Esophagus squamous epithelium (tissue), 5 donors: ENCODE results near the gene ZNF440. TPM values are rescaled to one million over a fixed set of nuclear protein-coding genes. Genes with fewer than 3 reads are reported as not detected.
"Not testable (repeated sequence)": the region's sequence is repeated elsewhere in the genome, so short reads cannot be mapped to it uniquely, and the experiment has no call there.

ENCODE experiments used
- DNase-seq: peaks from one replicate; lab custom pipeline; 2025; lab: John Stamatoyannopoulos, UW
- H3K27ac ChIP-seq, 4 donors: fragments of 200-600 bp; sonication (generic); one replicate each; pipeline ENCODE4 v1.5.1; 2016 to 2019; ENCODE audit warnings: mild to moderate bottlenecking in 1 of 4
- H3K27me3 ChIP-seq, 4 donors: fragments of 200-600 bp; sonication (generic); 1 replicate in 3 of 4; 2 replicates in 1 of 4; pipeline versions ENCODE4 v1.5.1 to v1.6.0; 2017 to 2021; ENCODE audit warnings: antibody characterized with exemption in 1 of 4
- H3K36me3 ChIP-seq, 3 donors: fragments of 200-600 bp; sonication (generic); one replicate each; pipeline ENCODE4 v1.5.1; 2016 to 2019
- H3K4me1 ChIP-seq, 3 donors: fragments of 200-600 bp; sonication (generic); one replicate each; pipeline ENCODE4 v1.5.1; 2017 to 2019
- H3K4me3 ChIP-seq, 4 donors: fragments of 200-600 bp; sonication (generic); 1 replicate in 3 of 4; 2 replicates in 1 of 4; pipeline ENCODE4 v1.5.1; 2016 to 2019; ENCODE audit warnings: mild to moderate bottlenecking in 2 of 4, moderate library complexity in 1 of 4
- H3K9me3 ChIP-seq, 3 donors: fragments of 200-600 bp; sonication (generic); one replicate each; pipeline ENCODE4 v1.5.1; 2016 to 2019
- POLR2A ChIP-seq, 4 donors: fragments of 450-650 bp; IDR thresholded peaks; one replicate each; pipeline ENCODE4 v1.6.1; 2017; ENCODE audit warnings: antibody characterized with exemption in 4 of 4, mild to moderate bottlenecking in 4 of 4, moderate library complexity in 3 of 4
- WGBS, 2 donors: methylation state at CpG; one replicate each; pipeline ENCODE4 v1.1.5; 2018; 5-methylcytosine and 5-hydroxymethylcytosine counted together
- intact Hi-C: fragments of 100-400 bp; cut with DNase I; formaldehyde crosslinking; loops from one replicate; pipeline ENCODE4 v1.15.0; 2022
- total RNA-seq, 4 donors: library from RNA; depleted of rRNA; stranded (reverse); fragments of >200 nt; gene quantifications; one replicate each; pipeline ENCODE4 v1.1.0, GENCODE V29; 2016
- TF ChIP-seq, protein P1 (sequence below), 6 experiments: fragments of 450-650 bp in 4 of 6; fragments of 200-600 bp in 2 of 6; sonication (generic) in 2 of 6; IDR thresholded peaks; one replicate each; pipeline ENCODE4 v1.5.1; 2016 to 2019; ENCODE audit warnings: antibody characterized with exemption in 6 of 6, mild to moderate bottlenecking in 4 of 6, moderate library complexity in 4 of 6
- donor health status: DM: yes; HTN: yes; CAD: no.

The ZNF440 gene
- total RNA-seq, 4 donors from 2014 or later = 16.1 to 22.2 (median 19.2) TPM

DNA sequence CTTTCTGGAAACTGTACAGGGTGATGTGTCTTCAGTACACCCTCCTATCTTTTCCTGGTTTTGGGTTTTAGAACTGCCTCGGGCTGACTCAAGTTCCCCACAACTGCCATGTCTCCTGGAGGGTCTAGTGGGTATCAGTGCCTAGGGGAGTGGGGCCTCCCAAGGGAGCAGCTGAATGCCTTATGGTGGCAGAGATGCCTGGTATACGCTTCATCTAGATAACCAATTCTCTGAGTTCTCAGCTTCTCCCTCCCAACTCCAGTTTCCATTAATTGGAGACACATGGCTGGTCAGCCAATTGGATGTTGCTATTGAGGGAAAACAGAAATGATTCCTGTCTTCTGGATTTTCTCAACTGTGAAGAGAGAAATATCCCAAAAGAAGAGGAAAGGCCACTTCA lies 47.2 kb downstream of the ZNF440 start:
- peaks cover 0 to 13% (median 0%) of the 10 kb centered on the region in 3 donors for H3K36me3 ChIP-seq
- no peak for DNase-seq

DNA sequence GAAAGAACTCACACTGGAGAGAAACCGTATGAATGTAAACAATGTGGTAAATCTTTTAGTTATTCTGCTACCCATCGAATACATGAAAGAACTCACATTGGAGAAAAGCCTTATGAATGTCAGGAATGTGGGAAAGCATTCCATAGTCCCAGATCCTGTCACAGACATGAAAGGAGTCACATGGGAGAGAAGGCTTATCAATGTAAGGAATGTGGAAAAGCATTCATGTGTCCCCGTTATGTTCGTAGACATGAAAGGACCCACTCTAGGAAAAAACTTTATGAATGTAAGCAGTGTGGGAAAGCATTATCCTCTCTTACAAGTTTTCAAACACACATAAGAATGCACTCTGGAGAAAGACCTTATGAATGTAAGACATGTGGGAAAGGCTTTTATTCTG lies 53.7 kb downstream of the ZNF440 start:
- DNase-seq, H3K4me3 ChIP-seq, intact Hi-C loops, H3K27me3 ChIP-seq, H3K27ac ChIP-seq, H3K4me1 ChIP-seq: not testable (repeated sequence)
- peaks cover 0 to 90% (median 56%) of the 10 kb centered on the region in 3 donors for H3K9me3 ChIP-seq
- WGBS, 2 donors = 87 to 93% methylated on average over 4 of the region's 4 CpGs
- peaks cover 3 to 42% (median 5%) of the 10 kb centered on the region in 3 donors for H3K36me3 ChIP-seq

More for the DNA sequence above, 47.2 kb downstream of the ZNF440 start:
- Histone ChIP-seq H3K9me3 (peaks cover 0 to 77% (median 23%) of the 10 kb centered on the region in 3 donors), H3K4me3 (no peak overlapping the region), H3K27me3 (no peaks in the 10 kb centered on the region), H3K27ac (no peak overlapping the region), H3K4me1 (peaks cover 0 to 2% (median 0%) of the 10 kb centered on the region in 3 donors)
- WGBS, 2 donors = 93% methylated on average over 2 of the region's 2 CpGs
- TF ChIP-seq, protein P1, sequence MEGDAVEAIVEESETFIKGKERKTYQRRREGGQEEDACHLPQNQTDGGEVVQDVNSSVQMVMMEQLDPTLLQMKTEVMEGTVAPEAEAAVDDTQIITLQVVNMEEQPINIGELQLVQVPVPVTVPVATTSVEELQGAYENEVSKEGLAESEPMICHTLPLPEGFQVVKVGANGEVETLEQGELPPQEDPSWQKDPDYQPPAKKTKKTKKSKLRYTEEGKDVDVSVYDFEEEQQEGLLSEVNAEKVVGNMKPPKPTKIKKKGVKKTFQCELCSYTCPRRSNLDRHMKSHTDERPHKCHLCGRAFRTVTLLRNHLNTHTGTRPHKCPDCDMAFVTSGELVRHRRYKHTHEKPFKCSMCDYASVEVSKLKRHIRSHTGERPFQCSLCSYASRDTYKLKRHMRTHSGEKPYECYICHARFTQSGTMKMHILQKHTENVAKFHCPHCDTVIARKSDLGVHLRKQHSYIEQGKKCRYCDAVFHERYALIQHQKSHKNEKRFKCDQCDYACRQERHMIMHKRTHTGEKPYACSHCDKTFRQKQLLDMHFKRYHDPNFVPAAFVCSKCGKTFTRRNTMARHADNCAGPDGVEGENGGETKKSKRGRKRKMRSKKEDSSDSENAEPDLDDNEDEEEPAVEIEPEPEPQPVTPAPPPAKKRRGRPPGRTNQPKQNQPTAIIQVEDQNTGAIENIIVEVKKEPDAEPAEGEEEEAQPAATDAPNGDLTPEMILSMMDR (IDR thresholded peaks at IDR 0.05) = no peak
- TF ChIP-seq POLR2A (IDR thresholded peaks at IDR 0.05) = no peak
- intact Hi-C loops = no loop called here

DNA sequence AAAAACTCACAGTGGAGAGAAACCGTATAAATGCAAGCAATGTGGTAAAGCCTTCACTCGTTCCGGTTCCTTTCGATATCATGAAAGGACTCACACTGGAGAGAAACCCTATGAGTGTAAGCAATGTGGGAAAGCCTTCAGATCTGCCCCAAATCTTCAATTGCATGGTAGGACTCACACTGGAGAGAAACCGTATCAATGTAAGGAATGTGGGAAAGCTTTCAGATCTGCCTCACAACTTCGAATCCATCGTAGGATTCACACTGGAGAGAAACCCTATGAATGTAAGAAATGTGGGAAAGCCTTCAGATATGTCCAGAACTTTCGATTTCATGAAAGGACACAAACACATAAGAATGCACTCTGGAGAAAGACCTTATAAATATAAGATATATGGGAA lies 54.1 kb downstream of the ZNF440 start:
- Histone ChIP-seq H3K27me3 (no peaks in the 10 kb centered on the region), H3K9me3 (peaks cover 0 to 90% (median 56%) of the 10 kb centered on the region in 3 donors), H3K36me3 (peaks cover 3 to 42% (median 5%) of the 10 kb centered on the region in 3 donors), H3K4me1 (no peaks in the 10 kb centered on the region), H3K27ac (no peak overlapping the region), H3K4me3 (no peak overlapping the region)
- 87 to 91% methylated on average over 8 of the region's 8 CpGs for WGBS, 2 donors
- TF ChIP-seq POLR2A (IDR thresholded peaks at IDR 0.05) = no peak
- TF ChIP-seq, protein P1 (IDR thresholded peaks at IDR 0.05) = no peak
- no peak for DNase-seq
- intact Hi-C loops = no loop called here

DNA sequence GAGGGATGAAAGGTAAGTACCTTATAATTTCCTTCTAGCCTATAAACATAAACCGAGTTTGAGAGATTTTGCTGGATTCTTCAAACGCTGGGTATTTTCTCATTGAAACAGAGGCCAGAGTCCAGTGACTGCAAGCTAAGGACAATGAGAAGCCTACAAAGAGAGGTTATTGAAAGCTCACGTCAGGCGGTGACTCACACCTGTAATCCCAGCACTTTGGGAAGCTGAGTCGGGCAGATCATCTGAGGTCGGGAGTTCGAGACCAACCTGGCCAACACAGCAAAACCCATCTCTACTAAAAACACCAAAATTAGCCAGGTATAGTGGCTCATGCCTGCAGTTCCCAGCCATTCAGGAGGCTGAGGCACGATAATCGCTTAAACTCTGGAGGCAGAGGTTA lies 58.6 kb downstream of the ZNF440 start:
- Histone ChIP-seq H3K36me3 (peaks cover 0 to 16% (median 5%) of the 10 kb centered on the region in 3 donors), H3K27ac (no peak overlapping the region), H3K9me3 (peaks cover 0 to 48% (median 31%) of the 10 kb centered on the region in 3 donors), H3K27me3 (no peaks in the 10 kb centered on the region), H3K4me3 (no peak overlapping the region), H3K4me1 (no peaks in the 10 kb centered on the region)
- TF ChIP-seq, protein P1 (IDR thresholded peaks at IDR 0.05) = no peak
- no peak for TF ChIP-seq POLR2A (IDR thresholded peaks at IDR 0.05)
- DNase-seq = no peak
- intact Hi-C loops = no loop called here
- 83 to 91% methylated on average over 9 of the region's 9 CpGs for WGBS, 2 donors

DNA sequence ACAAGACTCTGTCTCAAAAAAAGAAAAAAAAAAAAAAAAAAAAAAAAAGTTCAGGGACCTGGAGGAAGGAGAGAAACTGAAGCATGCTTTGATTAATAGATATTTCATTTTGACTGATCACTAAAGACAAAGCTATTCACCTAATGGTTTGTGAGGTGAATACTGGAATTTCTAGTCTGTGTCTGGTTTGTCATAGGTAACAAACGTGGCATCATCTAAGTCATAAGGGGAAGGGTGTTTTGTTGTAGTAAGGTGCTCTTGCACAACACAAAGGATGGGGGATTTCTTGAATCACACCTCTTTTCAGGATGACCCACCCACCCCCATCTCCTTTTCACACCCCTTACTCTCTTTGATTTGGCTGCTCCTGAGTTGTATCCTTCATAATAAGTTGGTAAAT lies 59.7 kb downstream of the ZNF440 start:
- TF ChIP-seq POLR2A (IDR thresholded peaks at IDR 0.05) = no peak
- TF ChIP-seq, protein P1 (IDR thresholded peaks at IDR 0.05) = no peak
- intact Hi-C loops = no loop called here
- Histone ChIP-seq H3K4me3 (no peak overlapping the region), H3K36me3 (peaks cover 0 to 5% (median 0%) of the 10 kb centered on the region in 3 donors), H3K27me3 (no peaks in the 10 kb centered on the region), H3K4me1 (no peaks in the 10 kb centered on the region), H3K27ac (no peak overlapping the region), H3K9me3 (peaks cover 0 to 37% (median 20%) of the 10 kb centered on the region in 3 donors)
- DNase-seq = no peak
- 44 to 47% methylated on average over 1 of the region's 1 CpG for WGBS, 2 donors

DNA sequence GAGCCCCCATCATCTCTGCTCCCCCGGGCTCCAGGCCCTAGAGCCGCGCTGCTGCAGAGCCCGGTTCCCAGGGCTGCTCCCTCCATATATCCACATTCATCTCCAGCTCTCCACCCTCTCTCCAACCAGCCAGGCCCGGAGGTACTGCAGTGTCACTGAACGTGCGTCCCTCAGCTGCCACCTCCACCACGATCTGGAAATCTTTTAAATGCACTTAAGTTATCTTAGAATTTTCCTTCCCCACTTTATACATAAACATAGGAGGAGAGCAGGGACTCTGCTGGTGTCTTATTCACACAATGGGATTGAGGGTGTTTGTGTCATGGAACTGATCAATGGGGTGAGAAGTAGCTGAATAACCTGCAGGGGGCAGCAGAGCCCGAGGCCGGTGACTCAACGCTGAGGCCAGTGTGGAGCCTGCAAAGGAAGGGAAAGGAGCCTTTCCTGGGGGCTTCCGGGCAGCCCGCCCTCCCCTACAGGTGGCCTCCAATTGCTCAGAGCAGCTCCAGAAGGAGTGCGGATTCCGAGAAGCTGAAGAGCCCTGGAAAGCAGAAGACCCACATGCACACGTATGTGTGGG lies 65.7 kb downstream of the ZNF440 start:
- 79 to 83% methylated on average over 9 to 13 of the region's 16 CpGs for WGBS, 2 donors

More for the DNA sequence above, 65.7 kb downstream of the ZNF440 start:
- H3K27me3 ChIP-seq, H3K27ac ChIP-seq, H3K4me3 ChIP-seq, DNase-seq, H3K36me3 ChIP-seq, H3K4me1 ChIP-seq, intact Hi-C loops: not testable (repeated sequence)
- H3K9me3 ChIP-seq = peaks cover 0 to 14% (median 0%) of the 10 kb centered on the region in 3 donors
